Naive thymus-derived CD4-positive, alpha-beta T cell (primary cell): ENCODE data around the gene OR1A2. TPM values are rescaled to one million over a fixed set of nuclear protein-coding genes. Genes with fewer than 3 reads are reported as not detected.
"Not testable (repeated sequence)": the region's sequence is repeated elsewhere in the genome, so short reads cannot be mapped to it uniquely, and the experiment has no call there.

Experiments used
- ATAC-seq: fragments of 150-1000 bp; cut with Tn5 transposase; 2 replicates; pipeline ENCODE4 v1.10.0; 2021; ENCODE audit warnings: mild to moderate bottlenecking, moderate library complexity
- CTCF ChIA-PET: fragments of 350-600 bp; sonication (Branson Sonifier 250); formaldehyde crosslinking; loops from one replicate; lab custom pipeline; 2021; ENCODE audit warnings: antibody characterized with exemption; lab: Charles Lee
- POLR2A ChIA-PET: fragments of 350-600 bp; sonication (Branson Sonifier 250); formaldehyde crosslinking; loops from one replicate; lab custom pipeline; 2021; ENCODE audit warnings: antibody characterized with exemption, inconsistent platforms; lab: Charles Lee
- DNase-seq, 9 donors: peaks; one replicate each; pipeline versions ENCODE4 v3.0.0 to v3.0.0-alpha.2; 2020 to 2022; ENCODE audit warnings: mixed read lengths in 1 of 9
- H3K27ac ChIP-seq: one replicate; pipeline ENCODE4 v1.7.0; 2013; ENCODE audit warnings: mild to moderate bottlenecking, low read depth, low read length, moderate library complexity
- H3K27me3 ChIP-seq, 2 donors: one replicate each; pipeline ENCODE4 v1.7.0; 2013; ENCODE audit warnings: low read length in 2 of 2, mild to moderate bottlenecking in 2 of 2, moderate library complexity in 2 of 2; ENCODE audit not compliant: control insufficient read depth in 2 of 2, insufficient read depth in 2 of 2
- H3K36me3 ChIP-seq, 3 experiments: 1 replicate in 2 of 3; 2 replicates in 1 of 3; pipeline ENCODE4 v1.7.0; 2013; ENCODE audit warnings: low read length in 3 of 3, mild to moderate bottlenecking in 3 of 3, moderate library complexity in 1 of 3; ENCODE audit not compliant: insufficient read depth in 3 of 3, control insufficient read depth in 2 of 3
- H3K4me1 ChIP-seq, 2 donors: one replicate each; pipeline ENCODE4 v1.7.0; 2013; ENCODE audit warnings: low read length in 2 of 2, mild to moderate bottlenecking in 2 of 2, moderate library complexity in 1 of 2; ENCODE audit not compliant: control insufficient read depth in 2 of 2, insufficient read depth in 2 of 2
- H3K4me3 ChIP-seq: 2 replicates; pipeline ENCODE4 v1.7.0; 2013; ENCODE audit warnings: mild to moderate bottlenecking, low read length
- H3K9me3 ChIP-seq, 3 experiments: 1 replicate in 2 of 3; 2 replicates in 1 of 3; pipeline ENCODE4 v1.7.0; 2013; ENCODE audit warnings: low read length in 3 of 3; ENCODE audit not compliant: control insufficient read depth in 2 of 3
- H3K27ac Mint-ChIP-seq, 9 donors: one replicate each; pipeline ENCODE4 v1.8.0; 2020 to 2022; ENCODE audit warnings: mixed read lengths in 9 of 9, mild to moderate bottlenecking in 8 of 9, moderate library complexity in 5 of 9, inconsistent platforms in 2 of 9
- H3K27me3 Mint-ChIP-seq, 5 donors: one replicate each; pipeline ENCODE4 v1.8.0; 2021 to 2022; ENCODE audit warnings: mixed read lengths in 5 of 5, mild to moderate bottlenecking in 1 of 5
- H3K36me3 Mint-ChIP-seq, 5 donors: one replicate each; pipeline ENCODE4 v1.8.0; 2020 to 2022; ENCODE audit warnings: mixed read lengths in 5 of 5, mild to moderate bottlenecking in 3 of 5, inconsistent platforms in 1 of 5
- H3K4me1 Mint-ChIP-seq, 7 donors: one replicate each; pipeline ENCODE4 v1.8.0; 2020 to 2022; ENCODE audit warnings: mixed read lengths in 7 of 7, mild to moderate bottlenecking in 3 of 7, inconsistent platforms in 1 of 7
- H3K4me3 Mint-ChIP-seq, 10 donors: one replicate each; pipeline ENCODE4 v1.8.0; 2020 to 2022; ENCODE audit warnings: mild to moderate bottlenecking in 10 of 10, mixed read lengths in 10 of 10, moderate library complexity in 6 of 10, inconsistent platforms in 2 of 10
- H3K9me3 Mint-ChIP-seq, 11 donors: one replicate each; pipeline ENCODE4 v1.8.0; 2020 to 2022; ENCODE audit warnings: mixed read lengths in 11 of 11, mild to moderate bottlenecking in 4 of 11, inconsistent platforms in 1 of 11, moderate library complexity in 1 of 11
- intact Hi-C, 2 donors: fragments of 100-400 bp; cut with micrococcal nuclease; formaldehyde crosslinking; loops; one replicate each; pipeline ENCODE4 v1.15.1; 2023
- polyA plus RNA-seq, 2 donors: library from polyadenylated mRNA; unstranded; fragments of 300-500 nt; fragmentation: Illumina TruSeq; gene quantifications; one replicate each; pipeline ENCODE4 v1.2.3, GENCODE V29; 2021
- total RNA-seq, 6 experiments: library from RNA in 5 of 6; stranded (reverse) in 5 of 6; gene quantifications; 1 replicate in 5 of 6; 2 replicates in 1 of 6; pipeline ENCODE4 v1.2.3 and lab custom pipeline; 2021 to 2026

The OR1A2 gene
- total and polyA plus RNA-seq, 7 experiments from 2014 or later: not detected

DNA sequence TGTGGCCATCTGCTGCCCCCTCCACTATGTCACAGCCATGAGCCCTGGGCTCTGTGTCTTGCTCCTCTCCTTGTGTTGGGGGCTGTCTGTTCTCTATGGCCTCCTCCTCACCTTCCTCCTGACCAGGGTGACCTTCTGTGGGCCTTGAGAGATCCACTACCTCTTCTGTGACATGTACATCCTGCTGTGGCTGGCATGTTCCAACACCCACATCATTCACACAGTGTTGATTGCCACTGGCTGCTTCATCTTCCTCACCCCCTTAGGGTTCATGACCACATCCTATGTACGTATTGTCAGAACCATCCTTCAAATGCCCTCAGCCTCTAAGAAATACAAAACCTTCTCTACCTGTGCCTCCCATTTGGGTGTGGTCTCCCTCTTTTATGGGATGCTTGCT lies 43.7 kb downstream of the OR1A2 start:
- H3K27me3 ChIP-seq, H3K27ac ChIP-seq, H3K4me3 Mint-ChIP-seq, H3K4me3 ChIP-seq, ATAC-seq, H3K36me3 ChIP-seq, intact Hi-C loops, H3K27ac Mint-ChIP-seq, DNase-seq, H3K36me3 Mint-ChIP-seq, H3K9me3 Mint-ChIP-seq, H3K4me1 Mint-ChIP-seq, POLR2A ChIA-PET, H3K4me1 ChIP-seq, CTCF ChIA-PET, H3K9me3 ChIP-seq, H3K27me3 Mint-ChIP-seq: not testable (repeated sequence)

DNA sequence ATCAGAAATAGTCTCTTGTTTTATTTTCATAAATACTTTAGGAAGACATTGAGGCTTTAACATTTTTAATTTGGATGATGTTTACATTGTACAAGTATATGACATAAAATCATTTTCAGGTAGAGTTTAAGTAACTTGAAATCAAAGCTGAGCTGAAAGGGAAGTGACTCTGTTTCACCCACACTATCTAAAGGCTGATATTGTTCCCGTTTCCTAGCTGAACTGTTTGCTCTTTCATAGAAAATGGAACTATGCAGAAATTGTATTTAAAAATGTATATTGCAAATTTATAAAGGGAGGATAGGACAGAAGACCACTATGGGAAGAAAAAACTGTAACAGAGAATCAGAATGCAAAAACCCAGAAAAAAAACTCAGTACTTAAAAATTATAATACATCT lies 47.5 kb downstream of the OR1A2 start:
- POLR2A ChIA-PET, H3K9me3 ChIP-seq, H3K4me1 Mint-ChIP-seq, CTCF ChIA-PET, ATAC-seq, H3K36me3 Mint-ChIP-seq, H3K27ac Mint-ChIP-seq, H3K27me3 ChIP-seq, H3K27ac ChIP-seq, H3K4me1 ChIP-seq, H3K4me3 ChIP-seq, H3K36me3 ChIP-seq, intact Hi-C loops, H3K27me3 Mint-ChIP-seq, H3K4me3 Mint-ChIP-seq, DNase-seq, H3K9me3 Mint-ChIP-seq: not testable (repeated sequence)

Other genes with a start within 250 kb of the OR1A2 start
- not detected for gene OR1D5, start 133.9 kb upstream of the OR1A2 start, total RNA-seq
- gene OR1D5, start 133.9 kb upstream of the OR1A2 start, polyA plus RNA-seq: not detected
- gene OR1D2, start 93.1 kb upstream of the OR1A2 start, total RNA-seq: not detected
- gene OR1D2, start 93.1 kb upstream of the OR1A2 start, polyA plus RNA-seq: not detected
- not detected for gene OR1G1, start 70.0 kb upstream of the OR1A2 start, total RNA-seq
- not detected for gene OR1G1, start 70.0 kb upstream of the OR1A2 start, polyA plus RNA-seq
- gene OR1A1, start 10.1 kb downstream of the OR1A2 start, total RNA-seq: not detected
- gene OR1A1, start 10.1 kb downstream of the OR1A2 start, polyA plus RNA-seq: not detected
- gene OR3A1, start 100.8 kb downstream of the OR1A2 start, total RNA-seq: under 1 TPM in 4 of 5 experiments, not detected in 1; 0.17 to 0.49 (median 0.32) TPM
- under 1 TPM in 1 of 2 donors, not detected in 1; 0.67 TPM for gene OR3A1, start 100.8 kb downstream of the OR1A2 start, polyA plus RNA-seq
- 1 to 10 TPM in 3 of 5 experiments, under 1 TPM in 2; 0.53 to 2.1 (median 1.2) TPM for gene OR3A2, start 188.8 kb downstream of the OR1A2 start, total RNA-seq
- under 1 TPM; 0.94 to 0.96 TPM for gene OR3A2, start 188.8 kb downstream of the OR1A2 start, polyA plus RNA-seq
- not detected for gene OR1E1, start 200.9 kb downstream of the OR1A2 start, total RNA-seq
- not detected for gene OR1E1, start 200.9 kb downstream of the OR1A2 start, polyA plus RNA-seq
- gene OR3A3, start 213.9 kb downstream of the OR1A2 start, total RNA-seq: not detected
- gene OR3A3, start 213.9 kb downstream of the OR1A2 start, polyA plus RNA-seq: not detected
- gene OR1E2, start 236.3 kb downstream of the OR1A2 start, total RNA-seq: not detected
- not detected for gene OR1E2, start 236.3 kb downstream of the OR1A2 start, polyA plus RNA-seq